HL-60 (cell line): ENCODE results near the gene GTF2IRD1.
"Not testable (repeated sequence)": the region's sequence is repeated elsewhere in the genome, so short reads cannot be mapped to it uniquely, and the experiment has no call there.

Source experiments
- DNase-seq, 2 experiments: peaks; one replicate each; pipeline ENCODE4 v3.0.0-alpha.2; 2010 to 2020; ENCODE audit warnings: low read depth in 1 of 2, low spot score in 1 of 2
- H3K27ac ChIP-seq: fragments of 250-450 bp; sonication (Bioruptor Pico); replicated peaks from 2 replicates; pipeline ENCODE4 v1.5.1; 2020; ENCODE audit warnings: mild to moderate bottlenecking, moderate library complexity
- H3K27me3 ChIP-seq: fragments of 250-450 bp; sonication (Bioruptor Pico); 2 replicates; pipeline ENCODE4 v1.5.1; 2021; ENCODE audit warnings: mild to moderate bottlenecking, moderate library complexity; ENCODE audit not compliant: insufficient read depth, poor library complexity, severe bottlenecking
- H3K4me3 ChIP-seq: replicated peaks from 2 replicates; pipeline ENCODE4 v1.5.1; 2011; ENCODE audit warnings: mild to moderate bottlenecking, control low read depth, low read length; ENCODE audit not compliant: insufficient read depth
- CTCF ChIP-seq: IDR thresholded peaks from one replicate; pipeline ENCODE4 v1.5.1; 2011; ENCODE audit warnings: low read length, control low read depth, inconsistent platforms; ENCODE audit not compliant: insufficient read depth
- GABPA ChIP-seq: IDR thresholded peaks from 2 replicates; pipeline ENCODE4 v1.6.1; 2012; ENCODE audit warnings: low read depth
- POLR2AphosphoS5 ChIP-seq: IDR thresholded peaks from 2 replicates; pipeline ENCODE4 v1.6.1; 2012; ENCODE audit warnings: low read depth
- SPI1 ChIP-seq: IDR thresholded peaks from 2 replicates; pipeline ENCODE4 v1.6.1; 2012; ENCODE audit warnings: low read depth, mild to moderate bottlenecking, borderline replicate concordance
- TF ChIP-seq, protein P1 (sequence below): IDR thresholded peaks from 2 replicates; pipeline ENCODE4 v1.6.1; 2012; ENCODE audit warnings: low read depth; ENCODE audit not compliant: insufficient replicate concordance

Gene GTF2IRD1

DNA sequence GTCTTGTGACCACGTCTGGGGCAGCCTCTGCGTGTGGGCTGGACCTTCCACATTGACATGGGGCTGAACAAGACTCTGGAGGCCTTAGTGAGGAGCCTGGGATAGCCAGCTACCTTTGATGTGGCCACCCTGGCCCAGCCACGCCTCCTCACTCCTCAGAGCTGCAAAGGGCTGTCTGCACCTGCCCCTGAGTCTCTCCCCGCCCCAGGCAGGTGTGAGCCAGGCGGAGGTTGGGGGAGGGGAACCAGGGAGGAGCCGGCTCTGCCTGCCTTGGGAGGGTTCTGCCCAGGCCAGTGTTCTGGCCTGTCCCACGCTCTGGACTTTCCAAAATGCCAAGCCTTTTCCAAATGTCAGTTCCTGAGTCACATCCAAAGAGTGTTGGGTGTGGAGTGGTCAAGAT lies 72.2 kb downstream of the GTF2IRD1 start:
- no peak for TF ChIP-seq POLR2AphosphoS5
- TF ChIP-seq, protein P1, sequence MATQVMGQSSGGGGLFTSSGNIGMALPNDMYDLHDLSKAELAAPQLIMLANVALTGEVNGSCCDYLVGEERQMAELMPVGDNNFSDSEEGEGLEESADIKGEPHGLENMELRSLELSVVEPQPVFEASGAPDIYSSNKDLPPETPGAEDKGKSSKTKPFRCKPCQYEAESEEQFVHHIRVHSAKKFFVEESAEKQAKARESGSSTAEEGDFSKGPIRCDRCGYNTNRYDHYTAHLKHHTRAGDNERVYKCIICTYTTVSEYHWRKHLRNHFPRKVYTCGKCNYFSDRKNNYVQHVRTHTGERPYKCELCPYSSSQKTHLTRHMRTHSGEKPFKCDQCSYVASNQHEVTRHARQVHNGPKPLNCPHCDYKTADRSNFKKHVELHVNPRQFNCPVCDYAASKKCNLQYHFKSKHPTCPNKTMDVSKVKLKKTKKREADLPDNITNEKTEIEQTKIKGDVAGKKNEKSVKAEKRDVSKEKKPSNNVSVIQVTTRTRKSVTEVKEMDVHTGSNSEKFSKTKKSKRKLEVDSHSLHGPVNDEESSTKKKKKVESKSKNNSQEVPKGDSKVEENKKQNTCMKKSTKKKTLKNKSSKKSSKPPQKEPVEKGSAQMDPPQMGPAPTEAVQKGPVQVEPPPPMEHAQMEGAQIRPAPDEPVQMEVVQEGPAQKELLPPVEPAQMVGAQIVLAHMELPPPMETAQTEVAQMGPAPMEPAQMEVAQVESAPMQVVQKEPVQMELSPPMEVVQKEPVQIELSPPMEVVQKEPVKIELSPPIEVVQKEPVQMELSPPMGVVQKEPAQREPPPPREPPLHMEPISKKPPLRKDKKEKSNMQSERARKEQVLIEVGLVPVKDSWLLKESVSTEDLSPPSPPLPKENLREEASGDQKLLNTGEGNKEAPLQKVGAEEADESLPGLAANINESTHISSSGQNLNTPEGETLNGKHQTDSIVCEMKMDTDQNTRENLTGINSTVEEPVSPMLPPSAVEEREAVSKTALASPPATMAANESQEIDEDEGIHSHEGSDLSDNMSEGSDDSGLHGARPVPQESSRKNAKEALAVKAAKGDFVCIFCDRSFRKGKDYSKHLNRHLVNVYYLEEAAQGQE, result no peak
- no peak for TF ChIP-seq GABPA
- TF ChIP-seq SPI1, result no peak
- no peak for TF ChIP-seq CTCF
- no peak for DNase-seq
- no peak overlapping the region for H3K27ac ChIP-seq
- H3K4me3 ChIP-seq, result no peak overlapping the region
- no peaks in the 10 kb centered on the region for H3K27me3 ChIP-seq

- no peak for DNase-seq
- H3K4me3 ChIP-seq, result no peak overlapping the region
- no peak overlapping the region for H3K27ac ChIP-seq
- H3K27me3 ChIP-seq, result no peaks in the 10 kb centered on the region
- no peak for TF ChIP-seq POLR2AphosphoS5
- TF ChIP-seq, protein P1, result no peak
- TF ChIP-seq CTCF, result no peak
- no peak for TF ChIP-seq SPI1
- no peak for TF ChIP-seq GABPA
Observed at GRCh38 chr7:74526780-74527179, 73.1 kb downstream of the GTF2IRD1 start.

DNA sequence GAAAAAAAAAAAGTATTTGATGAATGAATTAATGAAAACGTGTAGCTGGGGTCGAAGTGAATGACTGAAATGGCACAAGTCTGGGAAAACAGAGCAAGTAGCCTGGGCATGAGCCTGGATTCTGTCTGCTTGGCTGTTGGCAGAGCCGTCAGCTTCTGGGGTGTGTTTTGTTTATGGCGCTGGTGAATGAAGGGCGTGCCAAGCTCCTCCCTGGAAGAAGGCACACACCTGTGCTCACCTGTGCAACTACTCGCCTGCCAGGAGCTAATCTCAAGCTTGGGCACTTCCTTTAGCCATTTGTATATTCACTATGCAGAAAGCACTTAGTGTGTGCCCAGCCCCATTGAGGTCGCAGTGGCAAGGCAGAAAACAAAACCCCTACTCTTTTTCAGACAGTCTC lies 74.1 kb downstream of the GTF2IRD1 start:
- no peak overlapping the region for H3K27ac ChIP-seq
- no peaks in the 10 kb centered on the region for H3K27me3 ChIP-seq
- no peak for TF ChIP-seq GABPA
- no peak for TF ChIP-seq POLR2AphosphoS5
- no peak for TF ChIP-seq CTCF
- no peak for TF ChIP-seq SPI1
- TF ChIP-seq, protein P1, result no peak
- no peak for DNase-seq
- H3K4me3 ChIP-seq, result no peak overlapping the region

DNA sequence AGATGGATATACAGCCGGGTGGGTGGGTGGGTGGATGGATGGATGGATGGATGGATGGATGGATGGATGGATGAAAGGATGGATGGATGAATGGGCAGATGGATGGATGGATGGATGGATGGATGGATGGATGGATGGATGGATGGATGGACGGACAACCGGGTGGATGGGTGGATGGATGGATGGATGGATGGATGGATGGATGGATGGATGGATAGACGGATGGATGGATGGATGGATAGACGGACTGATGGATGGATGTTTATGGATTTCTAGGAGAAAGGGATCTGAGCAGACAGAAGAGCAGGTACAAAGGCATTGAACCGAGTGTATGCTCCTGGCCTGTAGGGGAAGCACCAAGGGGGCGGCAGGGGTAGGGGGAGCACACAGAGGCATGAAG lies 75.1 kb downstream of the GTF2IRD1 start:
- not testable (repeated sequence) for H3K27me3 ChIP-seq, H3K27ac ChIP-seq, H3K4me3 ChIP-seq, DNase-seq
